Adipose tissue (tissue), 3 donors: Measurements from ENCODE around the gene CHKB. TPM values are rescaled to one million over a fixed set of nuclear protein-coding genes. Genes with fewer than 3 reads are reported as not detected.

Source experiments
- H3K27ac ChIP-seq: one replicate; pipeline ENCODE4 v1.5.1; 2013; ENCODE audit warnings: low read depth, low read length
- WGBS, 3 donors: extraction: QIAGEN DNeasy Blood & Tissue Kit; methylation state at CpG; one replicate each; pipeline ENCODE4 v1.1.7; 2013; 5-methylcytosine and 5-hydroxymethylcytosine counted together
- polyA plus RNA-seq, 3 donors: library from polyadenylated mRNA; stranded (reverse); fragments of 200-250 nt; gene quantifications; one replicate each; pipeline ENCODE4 v1.2.3, GENCODE V29; 2013
- donor health status: healthy with polysubstance abuse.
- donor health status: Bipolar disorder and iron deficiency.
- donor health status: healthy.

CHKB gene
- polyA plus RNA-seq, 3 donors, result 39.2 to 137 (median 65.2) TPM

DNA sequence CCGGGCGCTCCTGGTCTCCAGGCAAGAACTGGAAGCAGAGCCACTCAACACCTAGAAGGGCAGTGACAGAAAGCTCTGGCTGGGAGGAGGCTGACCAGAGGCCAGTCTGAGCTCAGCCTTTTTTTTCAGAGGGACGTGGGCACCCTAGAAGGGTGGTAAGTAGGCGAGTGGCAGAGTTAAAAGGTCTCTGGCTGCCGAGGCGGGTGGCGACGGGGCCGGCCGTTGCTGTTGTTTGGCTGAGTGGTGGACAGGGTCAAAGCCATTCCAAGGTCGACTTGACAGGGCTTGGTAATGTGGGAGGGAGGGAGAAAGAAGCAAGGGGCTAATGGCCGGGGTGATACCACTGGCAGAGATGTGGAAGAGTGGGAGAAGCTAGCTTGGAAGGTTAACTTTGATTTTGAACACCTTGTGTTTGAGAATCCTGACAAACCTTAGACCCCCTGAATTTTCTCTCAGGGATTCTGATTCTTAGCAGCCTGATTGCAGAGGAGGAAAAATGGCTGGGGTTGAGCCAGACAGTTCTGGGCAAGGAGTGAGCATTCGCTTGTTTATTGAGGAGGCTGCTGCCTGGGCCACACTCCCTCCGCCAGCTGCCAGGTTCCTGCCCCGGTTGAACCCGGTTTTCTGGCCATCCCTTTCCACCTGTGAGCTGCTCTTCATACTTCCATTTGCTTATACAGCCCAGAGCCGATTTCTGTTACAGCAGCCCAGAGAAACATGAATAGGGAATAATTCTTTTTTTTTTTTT is 19.1 kb downstream of the CHKB start:
- H3K27ac ChIP-seq, result no peak overlapping the region
- WGBS, 3 donors, result 13 to 34% (median 23%) methylated on average over 17 of the region's 17 CpGs

GRCh38 chr22:50562523-50563412 is 19.9 kb downstream of the CHKB start, which contains the start of gene SYCE3:
TSS of gene SYCE3 (minus strand) at chr22:50562919. CDS start at chr22:50556405, 6,514 bp downstream.
- WGBS, 3 donors, result 1 to 4% (median 4%) methylated on average over 55 to 58 of the region's 61 CpGs
- H3K27ac ChIP-seq, result no peak within 1 kb of the TSS

- no peak overlapping the region for H3K27ac ChIP-seq
- WGBS, 3 donors, result 77 to 85% (median 83%) methylated on average over 26 to 29 of the region's 34 CpGs
These were observed 21.0 kb downstream of the CHKB start for GRCh38 chr22:50561401-50562358.

DNA sequence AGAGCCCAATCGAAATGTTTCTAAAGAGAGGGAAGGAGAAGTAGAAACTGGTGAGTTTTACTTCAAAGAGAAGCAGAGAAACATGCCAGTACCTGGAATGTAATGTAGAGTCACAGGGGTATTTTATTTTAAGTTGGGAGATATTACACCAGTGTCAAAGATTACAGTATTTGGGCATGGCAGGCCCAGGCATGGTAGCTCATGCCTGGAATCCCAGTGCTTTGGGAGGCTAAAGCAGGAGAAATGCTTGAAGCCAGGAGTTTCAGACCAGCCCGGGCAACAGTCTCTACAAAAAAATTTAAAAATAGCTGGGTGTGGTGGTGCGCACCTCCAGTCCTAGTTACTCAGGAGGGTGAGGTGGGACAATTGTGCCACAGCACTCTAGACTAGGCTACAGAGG is 22.6 kb downstream of the CHKB start:
- 75 to 91% (median 87%) methylated on average over 3 of the region's 3 CpGs for WGBS, 3 donors
- H3K27ac ChIP-seq, result no peak overlapping the region

DNA sequence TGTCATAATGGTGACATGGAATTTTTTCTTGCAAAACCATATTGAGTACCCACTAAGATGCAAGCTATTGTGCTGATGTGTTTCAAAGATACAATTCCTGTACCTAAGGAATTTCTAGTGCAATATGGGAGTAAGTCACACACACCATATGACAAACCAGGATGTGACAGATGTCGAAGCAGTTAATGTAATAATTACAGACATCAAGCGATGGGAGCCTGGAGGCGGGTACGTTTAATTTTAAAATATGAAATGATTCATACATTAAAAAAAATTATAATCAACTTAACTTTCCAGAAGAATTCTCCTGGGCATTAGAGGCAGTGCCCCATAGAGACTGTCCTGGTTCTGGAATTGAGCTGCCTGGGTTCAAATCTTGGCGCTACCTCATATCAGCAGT is 25.9 kb downstream of the CHKB start:
- 74 to 86% (median 85%) methylated on average over 5 of the region's 5 CpGs for WGBS, 3 donors
- no peak overlapping the region for H3K27ac ChIP-seq

GRCh38 chr22:50553310-50553709 is 29.3 kb downstream of the CHKB start:
- H3K27ac ChIP-seq, result no peak overlapping the region
- 76 to 88% (median 85%) methylated on average over 8 of the region's 8 CpGs for WGBS, 3 donors

GRCh38 chr22:50551160-50551752 is 31.4 kb downstream of the CHKB start:
- no peak overlapping the region for H3K27ac ChIP-seq
- 92 to 98% (median 95%) methylated on average over 11 of the region's 11 CpGs for WGBS, 3 donors

GRCh38 chr22:50550395-50550794 is 32.3 kb downstream of the CHKB start:
- WGBS, 3 donors, result 87 to 94% (median 93%) methylated on average over 8 of the region's 8 CpGs
- no peak overlapping the region for H3K27ac ChIP-seq

DNA sequence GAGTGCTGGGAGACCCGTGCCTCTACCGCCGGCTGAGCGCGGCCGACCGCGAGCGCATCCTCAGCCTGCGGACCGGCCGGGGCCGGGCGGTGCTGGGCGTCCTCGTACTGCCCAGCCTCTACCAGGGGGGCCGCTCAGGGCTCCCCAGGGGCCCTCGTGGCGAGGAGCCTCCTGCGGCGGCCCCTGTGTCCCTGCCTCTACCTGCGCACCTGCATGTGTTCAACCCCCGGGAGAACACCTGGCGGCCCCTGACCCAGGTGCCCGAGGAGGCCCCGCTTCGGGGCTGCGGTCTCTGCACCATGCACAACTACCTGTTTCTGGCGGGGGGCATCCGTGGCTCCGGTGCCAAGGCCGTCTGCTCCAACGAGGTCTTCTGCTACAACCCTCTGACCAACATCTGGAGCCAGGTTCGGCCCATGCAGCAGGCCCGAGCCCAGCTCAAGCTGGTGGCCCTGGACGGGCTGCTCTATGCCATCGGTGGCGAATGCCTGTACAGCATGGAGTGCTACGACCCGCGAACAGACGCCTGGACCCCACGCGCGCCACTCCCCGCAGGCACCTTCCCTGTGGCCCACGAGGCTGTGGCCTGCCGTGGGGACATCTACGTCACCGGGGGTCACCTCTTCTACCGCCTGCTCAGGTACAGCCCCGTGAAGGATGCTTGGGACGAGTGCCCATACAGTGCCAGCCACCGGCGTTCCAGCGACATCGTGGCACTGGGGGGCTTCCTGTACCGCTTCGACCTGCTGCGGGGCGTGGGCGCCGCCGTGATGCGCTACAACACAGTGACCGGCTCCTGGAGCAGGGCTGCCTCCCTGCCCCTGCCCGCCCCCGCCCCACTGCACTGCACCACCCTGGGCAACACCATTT is 33.5 kb downstream of the CHKB start:
- no peak overlapping the region for H3K27ac ChIP-seq
- WGBS, 3 donors, result 61 to 64% (median 63%) methylated on average over 62 to 68 of the region's 68 CpGs

- 11 to 14% (median 12%) methylated on average over 47 to 56 of the region's 56 CpGs for WGBS, 3 donors
- H3K27ac ChIP-seq, result no peak overlapping the region
These were observed 34.4 kb downstream of the CHKB start for GRCh38 chr22:50548040-50548920.

DNA sequence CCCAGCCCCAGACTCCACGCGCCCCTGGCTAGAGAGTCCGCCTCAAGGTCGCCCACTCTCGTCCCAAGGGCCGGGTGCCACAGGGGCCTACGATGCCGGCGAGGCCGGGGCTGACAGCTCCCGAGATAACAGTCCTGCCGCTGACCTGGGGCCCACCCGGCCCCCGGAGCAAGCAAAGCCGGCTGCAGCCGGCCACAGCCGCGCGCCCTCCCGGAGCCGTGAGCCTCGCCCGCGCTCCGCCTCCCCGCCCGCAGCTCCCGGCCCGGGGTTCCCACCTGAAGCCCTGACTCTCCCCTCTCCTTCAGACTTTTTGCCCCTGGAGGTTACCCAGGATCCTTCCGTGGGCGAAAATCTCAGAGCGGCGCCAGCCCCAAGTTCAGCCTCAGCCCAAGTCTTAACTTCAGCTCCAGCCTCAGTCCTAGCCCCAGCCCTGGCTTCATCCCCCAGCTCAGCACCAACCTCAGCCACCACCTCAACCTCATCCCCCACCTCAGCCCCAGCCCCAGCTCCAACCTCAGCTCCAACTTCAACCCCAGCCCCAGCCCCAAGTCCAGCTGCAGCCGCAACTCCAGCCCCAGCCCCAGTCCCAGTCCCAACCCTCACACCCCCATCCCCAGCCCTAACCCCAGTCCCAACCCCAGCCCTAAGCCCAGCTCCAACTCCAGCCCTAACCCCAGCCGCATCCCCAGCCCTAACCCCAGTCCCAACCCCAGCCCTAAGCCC is 35.2 kb downstream of the CHKB start:
- H3K27ac ChIP-seq, result no peak overlapping the region
- 27 to 36% (median 36%) methylated on average over 21 to 35 of the region's 35 CpGs for WGBS, 3 donors

DNA sequence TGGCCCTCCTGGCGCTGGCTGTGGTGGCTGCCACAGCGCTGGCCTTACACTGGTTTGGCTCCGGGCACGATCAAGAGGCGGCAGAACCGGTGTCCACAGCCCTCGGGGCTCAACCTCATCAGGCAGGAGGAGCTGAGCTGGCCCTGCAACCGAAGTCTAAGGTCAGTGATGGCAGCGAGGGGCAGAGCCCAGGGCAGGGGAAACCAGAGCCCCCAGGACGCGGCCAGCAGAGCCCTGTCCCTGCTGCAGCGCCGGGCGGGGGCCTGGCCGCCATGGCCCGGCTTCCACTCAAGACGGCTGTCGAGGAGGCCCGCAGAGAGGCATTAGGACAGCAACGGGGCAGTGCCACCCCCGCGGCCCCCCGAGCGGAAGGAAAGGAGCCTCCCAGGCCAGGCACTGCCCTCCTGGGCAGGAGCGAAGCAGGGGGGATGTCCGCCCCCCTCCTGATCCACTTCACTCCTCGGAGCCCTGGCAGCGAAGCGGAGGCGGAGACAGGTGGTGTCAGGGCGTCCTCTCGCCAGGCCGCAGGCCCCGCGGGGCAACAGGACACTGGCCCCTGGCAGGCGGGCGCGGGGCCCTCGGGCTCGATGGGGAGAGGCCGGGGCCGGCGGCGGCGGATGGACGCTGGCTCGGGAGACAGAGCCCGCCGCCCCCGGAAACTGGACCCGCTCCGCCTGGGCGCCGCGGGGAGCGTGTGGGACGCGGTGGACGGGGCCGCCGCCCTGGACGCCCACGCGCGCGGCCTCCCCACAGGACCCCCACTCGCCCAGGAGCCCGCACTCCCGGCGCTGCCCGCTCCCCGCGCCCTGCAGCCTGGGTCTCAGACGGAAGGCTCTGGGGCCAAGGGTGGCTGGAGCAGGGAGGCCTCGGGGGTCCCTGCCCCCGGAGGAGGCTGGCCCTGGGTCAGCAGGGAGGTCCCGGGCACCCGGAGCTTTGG is 36.1 kb downstream of the CHKB start:
- no peak overlapping the region for H3K27ac ChIP-seq
- 52 to 65% (median 61%) methylated on average over 40 to 78 of the region's 78 CpGs for WGBS, 3 donors

GRCh38 chr22:50545522-50546325 is 36.9 kb downstream of the CHKB start, which contains the start of gene KLHDC7B:
TSS of gene KLHDC7B (plus strand) at chr22:50545899. CDS start at chr22:50546244, 345 bp downstream.
- WGBS, 3 donors, result 62 to 71% (median 64%) methylated on average over 9 to 10 of the region's 10 CpGs
- no peak within 1 kb of the TSS for H3K27ac ChIP-seq
